ENCODE results near the gene DMRTC1B.
"Not testable (repeated sequence)": the region's sequence is repeated elsewhere in the genome, so short reads cannot be mapped to it uniquely, and the experiment has no call there.

The DMRTC1B gene

DNA sequence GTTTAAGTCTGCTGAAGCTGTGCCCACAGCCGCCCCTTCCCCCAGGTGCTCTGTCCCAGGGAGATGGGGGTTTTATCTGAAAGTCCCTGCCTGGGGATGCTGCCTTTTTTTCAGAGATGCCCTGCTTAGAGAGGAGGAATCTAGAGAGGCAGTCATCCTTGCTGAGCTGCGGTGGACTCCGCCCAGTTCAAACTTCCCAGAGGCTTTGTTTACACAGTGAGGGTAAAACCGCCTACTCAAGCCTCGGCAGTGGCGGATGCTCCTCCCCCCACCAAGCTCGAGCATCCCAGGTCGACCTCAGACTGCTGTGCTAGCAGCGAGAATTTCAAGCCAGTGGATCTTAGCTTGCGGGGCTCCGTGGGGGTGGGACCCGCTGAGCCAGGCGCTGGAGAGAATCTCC, 54.0 kb downstream of the DMRTC1B start:
- intact Hi-C loops (cut with micrococcal nuclease); H3K27ac Mint-ChIP-seq; H3K9me3 Mint-ChIP-seq; H3K27me3 Mint-ChIP-seq; H3K4me3 Mint-ChIP-seq; H3K36me3 Mint-ChIP-seq (ENCODE audit: low read depth); H3K4me1 Mint-ChIP-seq (ENCODE audit: low read depth): not testable (repeated sequence)

GRCh38 chrX:72837532-72837931, 60.8 kb downstream of the DMRTC1B start:
- H3K27me3 Mint-ChIP-seq; intact Hi-C loops (cut with micrococcal nuclease); H3K36me3 Mint-ChIP-seq (ENCODE audit: low read depth); H3K4me3 Mint-ChIP-seq; H3K27ac Mint-ChIP-seq; H3K4me1 Mint-ChIP-seq (ENCODE audit: low read depth); H3K9me3 Mint-ChIP-seq: not testable (repeated sequence)

- H3K9me3 Mint-ChIP-seq; H3K4me1 Mint-ChIP-seq (ENCODE audit: low read depth); intact Hi-C loops (cut with micrococcal nuclease); H3K27ac Mint-ChIP-seq; H3K36me3 Mint-ChIP-seq (ENCODE audit: low read depth); H3K27me3 Mint-ChIP-seq; H3K4me3 Mint-ChIP-seq: not testable (repeated sequence)
Measured at GRCh38 chrX:72882898-72883297, 106.2 kb downstream of the DMRTC1B start.

- H3K4me3 Mint-ChIP-seq; H3K4me1 Mint-ChIP-seq (ENCODE audit: low read depth); H3K27me3 Mint-ChIP-seq; H3K9me3 Mint-ChIP-seq; H3K36me3 Mint-ChIP-seq (ENCODE audit: low read depth); H3K27ac Mint-ChIP-seq; intact Hi-C loops (cut with micrococcal nuclease): not testable (repeated sequence)
Measured at GRCh38 chrX:72889740-72890139, 113.0 kb downstream of the DMRTC1B start.

All from dendritic cell treated with granulocyte-macrophage colony-stimulating factor and Interleukin-4, amounts not matched to agents 40 ng/mL and 50 ng/mL, for 4 days (primary cell).